ENCODE measurements around the gene OR4C6. TPM values are rescaled to one million over a fixed set of nuclear protein-coding genes. Genes with fewer than 3 reads are reported as not detected.

The OR4C6 gene
- polyA plus RNA-seq (2012; ENCODE audit: low read depth, missing spikeins), result not detected

DNA sequence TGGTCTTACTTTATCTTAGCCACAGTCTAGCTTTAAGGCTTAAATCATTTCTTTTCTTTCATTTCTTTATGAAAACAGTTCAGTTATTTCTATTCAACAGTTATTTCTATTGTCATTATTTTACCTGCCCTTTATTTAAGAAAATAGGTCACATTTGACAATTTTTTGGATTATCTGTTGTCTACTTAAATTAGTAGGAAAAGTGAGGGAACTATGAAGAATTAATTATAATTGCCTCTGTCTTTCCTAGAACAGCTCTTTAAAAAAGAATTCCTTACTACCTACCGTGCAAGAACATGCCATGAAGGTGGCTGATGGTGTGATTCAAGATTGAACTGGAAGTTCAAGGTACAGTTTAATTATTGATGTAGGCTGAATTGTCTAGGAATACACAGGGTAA, at the start of gene OR4C6:
OR4C6 (plus strand) TSS at position 301 of the 400 bp plus-strand sequence. CDS start 2,966 bp downstream, outside the sequence.
- TF ChIP-seq POLR2A (IDR thresholded peaks at IDR 0.05; ENCODE audit: low read depth, low read length), result no peak
- TF ChIP-seq POLR2AphosphoS5 (IDR thresholded peaks at IDR 0.05; ENCODE audit: low read depth, low read length), result no peak
- TF ChIP-seq TAF1 (IDR thresholded peaks at IDR 0.05; ENCODE audit: low read depth, low read length), result no peak
- FAIRE-seq (no peak), DNase-seq (ENCODE audit: insufficient read length, low spot score) (no peak)

DNA sequence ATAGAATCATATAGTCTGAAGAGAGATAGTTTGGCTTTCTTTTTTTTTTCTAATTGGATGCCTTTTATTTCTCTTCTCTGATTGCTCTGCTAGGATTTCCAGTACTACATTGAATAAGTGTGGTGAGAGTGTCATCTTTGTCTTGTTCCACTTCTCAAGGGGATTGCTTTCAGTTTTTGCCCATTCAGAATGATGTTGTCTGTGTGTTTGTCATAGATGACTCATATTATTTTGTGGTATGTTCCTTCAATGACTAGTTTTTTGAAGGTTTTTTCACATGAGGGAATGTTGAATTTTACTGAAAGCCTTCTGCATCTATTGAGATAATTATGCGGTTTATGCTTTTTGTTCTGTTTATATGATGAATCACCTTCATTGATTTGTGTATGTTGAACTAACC, 37.5 kb upstream of the OR4C6 start:
- TF ChIP-seq POLR2AphosphoS5 (IDR thresholded peaks at IDR 0.05; ENCODE audit: low read depth, low read length) (no peak), SPI1 (IDR thresholded peaks at IDR 0.05; ENCODE audit: low read depth, low read length) (no peak), POLR2A (IDR thresholded peaks at IDR 0.05; ENCODE audit: low read depth, low read length) (no peak), PAX5 (IDR thresholded peaks at IDR 0.05; ENCODE audit: insufficient read depth, low read length, severe bottlenecking) (no peak), TAF1 (IDR thresholded peaks at IDR 0.05; ENCODE audit: low read depth, low read length) (no peak), POU2F2 (IDR thresholded peaks at IDR 0.05; ENCODE audit: low read depth, low read length) (no peak)
- FAIRE-seq, result no peak
- DNase-seq (ENCODE audit: insufficient read length, low spot score), result no peak

DNA sequence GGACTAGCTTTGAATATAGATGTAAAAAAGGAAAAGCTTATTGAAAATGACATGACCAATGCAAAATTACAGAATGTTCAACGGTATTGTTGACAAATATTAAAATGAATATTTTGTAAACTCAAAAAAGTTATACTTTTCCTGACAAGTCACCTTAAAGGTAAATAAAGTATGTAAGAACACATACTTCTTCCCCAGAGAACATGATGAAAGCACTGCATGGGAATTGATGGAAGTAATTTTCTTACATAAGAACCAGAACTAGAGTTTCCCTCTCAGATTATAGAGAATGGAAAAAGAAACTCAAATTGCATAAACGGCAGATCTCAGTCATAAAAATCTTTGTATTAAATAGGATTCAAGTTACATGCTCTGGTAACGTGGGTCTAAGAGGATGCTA, 27.2 kb upstream of the OR4C6 start, which contains the start of gene OR4P4:
OR4P4 (plus strand) TSS at position 301 of the 400 bp plus-strand sequence.
- no peak for TF ChIP-seq SPI1 (IDR thresholded peaks at IDR 0.05; ENCODE audit: low read depth, low read length)
- TF ChIP-seq TAF1 (IDR thresholded peaks at IDR 0.05; ENCODE audit: low read depth, low read length), result no peak
- no peak for TF ChIP-seq POU2F2 (IDR thresholded peaks at IDR 0.05; ENCODE audit: low read depth, low read length)
- no peak for TF ChIP-seq POLR2A (IDR thresholded peaks at IDR 0.05; ENCODE audit: low read depth, low read length)
- TF ChIP-seq POLR2AphosphoS5 (IDR thresholded peaks at IDR 0.05; ENCODE audit: low read depth, low read length), result no peak
- no peak for TF ChIP-seq PAX5 (IDR thresholded peaks at IDR 0.05; ENCODE audit: insufficient read depth, low read length, severe bottlenecking)
- FAIRE-seq (no peak), DNase-seq (ENCODE audit: insufficient read length, low spot score) (no peak)

DNA sequence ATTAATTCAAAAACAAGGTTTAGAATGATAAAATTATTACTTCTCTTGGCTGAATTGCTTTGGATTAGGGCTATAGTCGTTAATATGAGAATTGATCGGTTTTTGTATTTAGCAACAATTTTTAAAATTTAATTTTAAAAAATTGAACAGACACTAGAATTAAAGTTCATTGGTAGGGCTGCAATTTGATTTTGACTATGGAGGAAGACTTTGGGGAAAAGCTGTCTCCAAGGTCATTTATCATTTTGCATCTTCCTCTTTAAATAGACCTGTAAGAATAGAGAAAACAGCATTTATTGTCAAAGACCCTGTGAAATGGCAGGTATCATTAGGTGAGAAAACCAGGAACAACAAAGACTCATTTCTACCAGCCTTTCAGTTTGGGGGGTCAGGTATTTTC, 14.0 kb upstream of the OR4C6 start, which contains the start of gene OR4S2:
OR4S2 (plus strand) TSS at position 301 of the 400 bp plus-strand sequence. CDS start 2,577 bp downstream, outside the sequence.
- FAIRE-seq, result no peak
- DNase-seq (ENCODE audit: insufficient read length, low spot score), result no peak
- TF ChIP-seq PAX5 (IDR thresholded peaks at IDR 0.05; ENCODE audit: insufficient read depth, low read length, severe bottlenecking) (no peak), POU2F2 (IDR thresholded peaks at IDR 0.05; ENCODE audit: low read depth, low read length) (no peak), TAF1 (IDR thresholded peaks at IDR 0.05; ENCODE audit: low read depth, low read length) (no peak), POLR2A (IDR thresholded peaks at IDR 0.05; ENCODE audit: low read depth, low read length) (no peak), SPI1 (IDR thresholded peaks at IDR 0.05; ENCODE audit: low read depth, low read length) (no peak), POLR2AphosphoS5 (IDR thresholded peaks at IDR 0.05; ENCODE audit: low read depth, low read length) (no peak)

GRCh38 chr11:55652560-55652959, 9.4 kb upstream of the OR4C6 start:
- DNase-seq (ENCODE audit: insufficient read length, low spot score), result no peak
- no peak for FAIRE-seq
- TF ChIP-seq SPI1 (IDR thresholded peaks at IDR 0.05; ENCODE audit: low read depth, low read length), result no peak
- no peak for TF ChIP-seq PAX5 (IDR thresholded peaks at IDR 0.05; ENCODE audit: insufficient read depth, low read length, severe bottlenecking)
- TF ChIP-seq POLR2A (IDR thresholded peaks at IDR 0.05; ENCODE audit: low read depth, low read length), result no peak
- no peak for TF ChIP-seq TAF1 (IDR thresholded peaks at IDR 0.05; ENCODE audit: low read depth, low read length)
- no peak for TF ChIP-seq POU2F2 (IDR thresholded peaks at IDR 0.05; ENCODE audit: low read depth, low read length)
- no peak for TF ChIP-seq POLR2AphosphoS5 (IDR thresholded peaks at IDR 0.05; ENCODE audit: low read depth, low read length)

DNA sequence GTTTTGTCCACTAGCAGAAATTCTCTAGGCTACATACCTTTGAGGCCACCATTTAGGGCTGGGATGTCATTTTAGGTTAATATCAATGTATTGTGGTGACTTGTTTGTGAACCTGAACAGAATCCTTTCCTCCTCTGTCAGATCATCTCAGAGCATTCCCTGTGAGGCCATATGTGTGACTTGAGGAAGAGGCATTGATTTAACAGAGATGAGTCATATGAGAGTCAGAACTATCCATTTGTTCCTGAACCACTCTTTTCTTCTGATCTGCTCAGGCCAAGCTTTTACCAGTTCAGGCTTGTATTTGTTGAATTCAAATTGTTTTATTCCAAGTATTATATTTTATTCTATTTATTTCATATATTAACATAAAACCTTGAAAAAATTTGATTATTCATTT, 6.9 kb upstream of the OR4C6 start:
- no peak for DNase-seq (ENCODE audit: insufficient read length, low spot score)
- TF ChIP-seq POLR2AphosphoS5 (IDR thresholded peaks at IDR 0.05; ENCODE audit: low read depth, low read length), result no peak
- TF ChIP-seq POLR2A (IDR thresholded peaks at IDR 0.05; ENCODE audit: low read depth, low read length), result no peak
- no peak for FAIRE-seq

DNA sequence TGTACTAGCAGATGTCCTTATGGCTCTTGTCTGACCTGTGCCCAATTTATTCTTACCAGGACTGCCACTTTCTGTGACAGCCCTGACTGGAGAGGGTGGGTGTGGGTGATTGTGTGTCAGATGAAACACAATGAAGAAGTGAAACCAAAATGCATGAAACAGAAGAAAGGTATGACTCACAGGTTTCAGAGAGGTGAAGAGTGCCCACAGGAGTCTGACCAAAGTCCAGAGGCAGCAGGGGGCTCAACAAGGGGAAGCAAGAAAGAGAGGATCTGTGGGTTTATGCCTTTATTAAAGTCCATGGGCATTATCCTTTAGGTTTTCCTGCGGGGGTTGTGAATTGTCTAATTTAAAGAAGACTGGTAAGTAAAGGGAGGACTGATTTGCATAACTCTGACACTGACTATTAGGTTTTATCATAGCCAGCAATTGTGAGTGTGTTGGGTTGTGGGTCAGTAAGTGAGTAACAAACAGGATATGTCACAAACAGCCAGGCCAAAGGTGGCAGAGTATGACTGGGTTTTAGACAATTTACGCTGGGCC, 3.9 kb upstream of the OR4C6 start:
- peak; percentile 96 for TF ChIP-seq SPI1 (IDR thresholded peaks at IDR 0.05; ENCODE audit: low read depth, low read length)
- TF ChIP-seq POLR2A (IDR thresholded peaks at IDR 0.05; ENCODE audit: low read depth, low read length), result no peak
- DNase-seq (ENCODE audit: insufficient read length, low spot score), result no peak
- peak; percentile 40 for FAIRE-seq

DNA sequence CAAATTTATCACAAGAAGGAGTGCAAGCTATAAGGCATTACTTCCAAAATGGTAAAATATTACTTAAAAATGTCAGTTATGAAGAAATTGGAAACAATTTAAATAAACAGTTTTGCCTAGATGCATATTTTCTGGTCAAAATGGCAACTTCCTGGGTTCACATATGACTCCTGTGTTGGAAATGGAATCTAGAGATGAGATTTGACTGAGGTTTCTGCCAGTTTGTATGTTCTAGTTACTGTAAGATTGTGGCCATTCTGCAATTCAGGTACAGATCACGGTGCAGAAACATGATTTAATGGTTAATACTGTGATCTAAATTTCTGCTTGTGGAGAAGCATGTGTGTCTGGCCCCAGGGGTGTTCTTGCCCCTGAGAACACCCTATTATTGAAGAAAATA, 3.4 kb upstream of the OR4C6 start:
- no peak for DNase-seq (ENCODE audit: insufficient read length, low spot score)
- no peak for FAIRE-seq

DNA sequence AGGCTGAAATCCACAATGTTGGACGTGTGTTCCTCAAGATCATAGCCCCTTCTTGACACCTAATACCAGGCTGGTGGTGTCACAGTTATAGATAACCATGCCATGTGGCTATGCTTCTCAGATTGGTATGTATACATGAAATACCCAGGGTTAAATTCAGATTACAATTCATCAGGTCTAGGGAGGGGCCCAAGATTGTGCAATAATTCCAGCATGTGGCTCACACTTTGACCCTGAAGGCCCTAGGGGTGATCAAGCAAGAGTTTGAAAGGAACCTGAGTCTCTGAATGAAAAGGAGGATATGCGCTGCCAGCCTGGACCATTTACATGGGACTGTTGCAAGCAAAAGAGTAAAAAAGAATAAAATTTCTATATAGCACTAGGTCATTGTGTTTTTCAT, 7.4 kb downstream of the OR4C6 start:
- FAIRE-seq, result no peak
- no peak for DNase-seq (ENCODE audit: insufficient read length, low spot score)

More for the DNA sequence above, 3.4 kb upstream of the OR4C6 start:
- TF ChIP-seq TAF1 (IDR thresholded peaks at IDR 0.05; ENCODE audit: low read depth, low read length), result no peak
- TF ChIP-seq PAX5 (IDR thresholded peaks at IDR 0.05; ENCODE audit: insufficient read depth, low read length, severe bottlenecking), result no peak
- no peak for TF ChIP-seq POU2F2 (IDR thresholded peaks at IDR 0.05; ENCODE audit: low read depth, low read length)
- TF ChIP-seq POLR2A (IDR thresholded peaks at IDR 0.05; ENCODE audit: low read depth, low read length), result no peak
- no peak for TF ChIP-seq POLR2AphosphoS5 (IDR thresholded peaks at IDR 0.05; ENCODE audit: low read depth, low read length)
- TF ChIP-seq SPI1 (IDR thresholded peaks at IDR 0.05; ENCODE audit: low read depth, low read length), result no peak

DNA sequence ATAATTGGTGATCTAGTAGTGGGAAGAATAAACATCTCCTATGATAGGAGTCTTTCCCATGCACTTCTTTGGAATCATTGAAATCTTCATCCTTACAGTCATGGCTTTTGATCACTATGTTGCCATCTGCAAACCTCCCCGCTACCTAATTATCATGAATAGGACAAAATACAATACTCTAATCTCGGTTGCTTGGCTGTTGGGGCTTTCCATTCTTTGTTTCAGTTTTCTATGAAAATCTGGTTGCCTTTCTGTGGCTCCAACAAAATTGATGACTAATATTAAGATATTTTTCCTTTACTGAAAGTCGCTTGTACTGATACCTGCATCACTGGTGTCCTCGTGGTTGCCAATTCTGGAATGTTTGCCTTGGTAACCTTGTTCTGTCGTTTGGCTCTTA, 11.9 kb downstream of the OR4C6 start:
- FAIRE-seq (no peak), DNase-seq (ENCODE audit: insufficient read length, low spot score) (no peak)
- TF ChIP-seq TAF1 (IDR thresholded peaks at IDR 0.05; ENCODE audit: low read depth, low read length) (no peak), POLR2AphosphoS5 (IDR thresholded peaks at IDR 0.05; ENCODE audit: low read depth, low read length) (no peak), PAX5 (IDR thresholded peaks at IDR 0.05; ENCODE audit: insufficient read depth, low read length, severe bottlenecking) (no peak), SPI1 (IDR thresholded peaks at IDR 0.05; ENCODE audit: low read depth, low read length) (no peak), POU2F2 (IDR thresholded peaks at IDR 0.05; ENCODE audit: low read depth, low read length) (no peak), POLR2A (IDR thresholded peaks at IDR 0.05; ENCODE audit: low read depth, low read length) (no peak)

More for the DNA sequence above, 7.4 kb downstream of the OR4C6 start:
- no peak for TF ChIP-seq POU2F2 (IDR thresholded peaks at IDR 0.05; ENCODE audit: low read depth, low read length)
- no peak for TF ChIP-seq POLR2A (IDR thresholded peaks at IDR 0.05; ENCODE audit: low read depth, low read length)
- no peak for TF ChIP-seq SPI1 (IDR thresholded peaks at IDR 0.05; ENCODE audit: low read depth, low read length)
- no peak for TF ChIP-seq TAF1 (IDR thresholded peaks at IDR 0.05; ENCODE audit: low read depth, low read length)
- no peak for TF ChIP-seq POLR2AphosphoS5 (IDR thresholded peaks at IDR 0.05; ENCODE audit: low read depth, low read length)
- no peak for TF ChIP-seq PAX5 (IDR thresholded peaks at IDR 0.05; ENCODE audit: insufficient read depth, low read length, severe bottlenecking)

Measured in GM12891 (cell line).